ENCODE data around the gene CCDC102A.

The CCDC102A gene

GRCh38 chr16:57464523-57464922, 71.8 kb downstream of the CCDC102A start:
- H3K27ac ChIP-seq (ENCODE audit: extremely low read depth, low read depth, low read length) = no peak overlapping the region
- H3K36me3 ChIP-seq (ENCODE audit: control insufficient read depth in 2 of 2, insufficient read depth in 1 of 2, low read length in 2 of 2) = peaks cover 28 to 87% of the 10 kb centered on the region in 2 experiments
- no peak for TF ChIP-seq YY1 (tag by site-specific recombination; IDR thresholded peaks at IDR 0.05)
- TF ChIP-seq OVOL3 (tag by site-specific recombination; IDR thresholded peaks at IDR 0.05) = no peak
- no peak for TF ChIP-seq ZBTB26 (tag by site-specific recombination; optimal IDR thresholded peaks at IDR 0.05)
- TF ChIP-seq ZNF776 (tag by site-specific recombination; IDR thresholded peaks at IDR 0.05; ENCODE audit: borderline replicate concordance) = no peak
- no peak for TF ChIP-seq TSHZ1 (tag by site-specific recombination; IDR thresholded peaks at IDR 0.05; ENCODE audit: borderline replicate concordance)
- no peak for TF ChIP-seq ZNF280D (tag by site-specific recombination; IDR thresholded peaks at IDR 0.05)
- no peak for TF ChIP-seq KLF8 (tag by site-specific recombination; IDR thresholded peaks at IDR 0.05)
- CTCF ChIA-PET = interaction anchor here (1.2 kb wide), 1 partner anchor 55 kb away, joined by 3 read pairs; no protein-coding TSS in a partner anchor
- no peaks in the 10 kb centered on the region; the same call in 1 of the 2 replicates for H3K4me1 ChIP-seq (ENCODE audit: control insufficient read depth, insufficient read depth, low read length)
- POLR2A ChIA-PET = interaction anchor here (3.7 kb wide), 1 partner anchor 17 kb away, joined by 40 read pairs; the partner anchor contains the start of genes CIAPIN1 and COQ9
- H3K9me3 ChIP-seq (ENCODE audit: control insufficient read depth, insufficient read depth, low read depth, low read length) = no peaks in the 10 kb centered on the region
- H3K4me3 ChIP-seq (ENCODE audit: low read depth, low read length) = no peak overlapping the region

GRCh38 chr16:57462978-57463362, 73.4 kb downstream of the CCDC102A start:
- CTCF ChIA-PET = interaction anchor here (0.7 to 2.9 kb wide), 16 partner anchors 11 to 1134 kb away, joined by 3 to 24 read pairs (median 4); partner anchors contain the start of genes COQ9 and DOK4
- TF ChIP-seq ZBTB17 (tag by site-specific recombination; IDR thresholded peaks at IDR 0.05) (peak; percentile 64), EGR2 (tag by site-specific recombination; IDR thresholded peaks at IDR 0.05; ENCODE audit: low read depth) (peak; percentile 65), ZNF830 (tag by site-specific recombination; IDR thresholded peaks at IDR 0.05; ENCODE audit: low read depth) (no peak), ZFHX2 (tag by site-specific recombination; conservative IDR thresholded peaks at IDR 0.05) (peak; percentile 81), PRDM2 (tag by site-specific recombination; IDR thresholded peaks at IDR 0.05; ENCODE audit: borderline replicate concordance) (no peak)
- POLR2A ChIA-PET = interaction anchor here (0.9 to 3.7 kb wide), 12 partner anchors 10 to 277 kb away, joined by 3 to 40 read pairs (median 6); partner anchors contain the start of genes CIAPIN1, COQ9, PSME3IP1 and RSPRY1

More at GRCh38 chr16:57462978-57463362, 73.4 kb downstream of the CCDC102A start:
- peaks cover 28 to 87% of the 10 kb centered on the region in 2 experiments for H3K36me3 ChIP-seq (ENCODE audit: control insufficient read depth in 2 of 2, insufficient read depth in 1 of 2, low read length in 2 of 2)
- H3K27ac ChIP-seq (ENCODE audit: extremely low read depth, low read depth, low read length) = peak overlapping the region; percentile 45
- no peaks in the 10 kb centered on the region for H3K9me3 ChIP-seq (ENCODE audit: control insufficient read depth, insufficient read depth, low read depth, low read length)
- no peaks in the 10 kb centered on the region; the same call in 1 of the 2 replicates for H3K4me1 ChIP-seq (ENCODE audit: control insufficient read depth, insufficient read depth, low read length)
- peak overlapping the region; percentile 83 for H3K4me3 ChIP-seq (ENCODE audit: low read depth, low read length)

Measured in HEK293 (cell line).